SK-N-SH (cell line): ENCODE measurements around the gene CNTNAP2. TPM values are rescaled to one million over a fixed set of nuclear protein-coding genes. Genes with fewer than 3 reads are reported as not detected.

Experiments used
- CTCF ChIA-PET: fragments of 300-600, 350-600 bp; formaldehyde crosslinking; extraction: SDS; loops from one replicate; lab custom pipeline; 2021; lab: Yijun Ruan, JAX
- POLR2A ChIA-PET: fragments of 350-600 bp; sonication (Branson Sonifier 250); formaldehyde crosslinking; extraction: SDS; loops from one replicate; lab custom pipeline; 2020; ENCODE audit warnings: antibody characterized with exemption, inconsistent platforms; lab: Yijun Ruan, JAX
- DNase-seq: peaks from one replicate; pipeline ENCODE4 v3.0.0; 2012
- H2AFZ ChIP-seq: fragments of 200-600 bp; sonication (generic); 2 replicates; pipeline ENCODE4 v1.8.1; 2016; ENCODE audit warnings: antibody characterized with exemption, mild to moderate bottlenecking, low read depth
- H3F3A ChIP-seq: fragments of 200-600 bp; sonication (generic); replicated peaks from 2 replicates; pipeline ENCODE3; 2016; ENCODE audit warnings: antibody characterized with exemption, mild to moderate bottlenecking; ENCODE audit not compliant: insufficient read depth
- H3K27ac ChIP-seq, 2 experiments: fragments of 200-500 bp in 1 of 2; fragments of 200-600 bp in 1 of 2; sonication (Bioruptor generic) in 1 of 2; sonication (generic), shearing (Covaris generic) in 1 of 2; 2 replicates each; pipeline versions ENCODE4 v1.5.1 to v1.6.1; 2014 to 2016; ENCODE audit warnings: low read depth in 2 of 2, inconsistent platforms in 1 of 2, low read length in 1 of 2, mild to moderate bottlenecking in 1 of 2, mixed read lengths in 1 of 2
- H3K27me3 ChIP-seq: fragments of 200-600 bp; sonication (generic), shearing (Covaris generic); 2 replicates; pipeline ENCODE4 v1.6.1; 2016; ENCODE audit warnings: mixed run types; ENCODE audit not compliant: insufficient read depth
- H3K36me3 ChIP-seq, 2 experiments: fragments of 200-500 bp in 1 of 2; fragments of 200-600 bp in 1 of 2; sonication (Bioruptor generic) in 1 of 2; sonication (generic) in 1 of 2; replicated peaks in 1 of 2; 2 replicates each; pipeline versions ENCODE3 to v1.5.1; 2014 to 2016; ENCODE audit warnings: low read length in 1 of 2, mild to moderate bottlenecking in 1 of 2; ENCODE audit not compliant: insufficient read depth in 2 of 2, control insufficient read depth in 1 of 2
- H3K4me1 ChIP-seq, 2 experiments: fragments of 200-500 bp in 1 of 2; fragments of 200-600 bp in 1 of 2; sonication (Bioruptor generic) in 1 of 2; sonication (generic), shearing (Covaris generic) in 1 of 2; 2 replicates each; pipeline versions ENCODE4 v1.5.1 to v1.6.1; 2014 to 2016; ENCODE audit warnings: low read depth in 1 of 2, low read length in 1 of 2, mixed run types in 1 of 2; ENCODE audit not compliant: insufficient read depth in 2 of 2, control insufficient read depth in 1 of 2
- H3K4me2 ChIP-seq: fragments of 200-600 bp; sonication (generic), shearing (Covaris generic); 2 replicates; pipeline ENCODE4 v1.6.1; 2017; ENCODE audit warnings: mixed run types
- H3K4me3 ChIP-seq, 2 experiments: fragments of 200-500 bp in 1 of 2; fragments of 200-600 bp in 1 of 2; sonication (Bioruptor generic) in 1 of 2; sonication (generic), shearing (Covaris generic) in 1 of 2; 2 replicates each; pipeline versions ENCODE4 v1.5.1 to v1.8.1; 2014 to 2016; ENCODE audit warnings: low read depth in 2 of 2, inconsistent platforms in 1 of 2, low read length in 1 of 2, mild to moderate bottlenecking in 1 of 2, mixed read lengths in 1 of 2, moderate library complexity in 1 of 2
- H3K79me2 ChIP-seq: fragments of 200-600 bp; sonication (generic); 2 replicates; pipeline ENCODE4 v1.8.1; 2017; ENCODE audit warnings: mild to moderate bottlenecking; ENCODE audit not compliant: insufficient read depth
- H3K9ac ChIP-seq: fragments of 200-600 bp; sonication (generic); 2 replicates; pipeline ENCODE4 v1.6.1; 2017; ENCODE audit warnings: mixed run types
- H3K9me2 ChIP-seq: fragments of 200-600 bp; sonication (generic); 2 replicates; pipeline ENCODE4 v1.6.1; 2017; ENCODE audit warnings: mixed run types
- H3K9me3 ChIP-seq: fragments of 200-600 bp; sonication (generic); 2 replicates; pipeline ENCODE4 v1.6.1; 2017; ENCODE audit warnings: mixed run types, mild to moderate bottlenecking, moderate library complexity
- H4K20me1 ChIP-seq: fragments of 200-600 bp; sonication (generic); 2 replicates; pipeline ENCODE4 v1.6.1; 2017; ENCODE audit warnings: mild to moderate bottlenecking, mixed run types; ENCODE audit not compliant: insufficient read depth
- CHD2 ChIP-seq: fragments of 150-350 bp; IDR thresholded peaks from 2 replicates; pipeline ENCODE4 v1.6.1; 2018; ENCODE audit warnings: low read length; ENCODE audit not compliant: partially characterized antibody
- FOSL2 ChIP-seq: IDR thresholded peaks from 2 replicates; pipeline ENCODE4 v1.4.0; 2012; ENCODE audit warnings: low read depth, mild to moderate bottlenecking, moderate library complexity, borderline replicate concordance
- FOXJ3 ChIP-seq: sonication (generic); formaldehyde crosslinking; IDR thresholded peaks from 2 replicates; pipeline ENCODE4 v1.5.1; 2020; ENCODE audit warnings: mild to moderate bottlenecking, missing genetic modification reagents
- FOXM1 ChIP-seq: IDR thresholded peaks from 2 replicates; pipeline ENCODE4 v1.4.0; 2012; ENCODE audit warnings: low read depth, mild to moderate bottlenecking
- GABPA ChIP-seq: IDR thresholded peaks from 2 replicates; pipeline ENCODE4 v1.4.0; 2012; ENCODE audit warnings: low read depth, mild to moderate bottlenecking
- GATA2 ChIP-seq: sonication (generic); formaldehyde crosslinking; IDR thresholded peaks from 2 replicates; pipeline ENCODE4 v1.5.0; 2020; ENCODE audit warnings: mild to moderate bottlenecking, missing genetic modification reagents
- JUND ChIP-seq: IDR thresholded peaks from 2 replicates; pipeline ENCODE4 v1.4.0; 2012
- POLR2AphosphoS5 ChIP-seq: IDR thresholded peaks from 2 replicates; pipeline ENCODE4 v1.6.1; 2012; ENCODE audit warnings: low read depth, low read length
- RFX5 ChIP-seq: IDR thresholded peaks from 2 replicates; pipeline ENCODE4 v1.6.1; 2012; ENCODE audit warnings: mild to moderate bottlenecking, improper control_type of control experiment, low read length
- SIN3A ChIP-seq: IDR thresholded peaks from 2 replicates; pipeline ENCODE4 v1.6.1; 2012; ENCODE audit warnings: low read depth, mild to moderate bottlenecking, low read length, moderate library complexity, borderline replicate concordance
- TCF12 ChIP-seq: IDR thresholded peaks from 2 replicates; pipeline ENCODE4 v1.4.0; 2012
- WGBS: methylation state at CpG from one replicate; pipeline ENCODE4 v1.1.6; 2017; ENCODE audit warnings: low lambda C conversion rate; 5-methylcytosine and 5-hydroxymethylcytosine counted together
- polyA plus RNA-seq, 3 experiments: library from polyadenylated mRNA; depleted of rRNA; stranded (reverse); fragments of >200 nt; gene quantifications; 2 replicates each; pipeline ENCODE4 v1.2.3, GENCODE V29; 2012
- TF ChIP-seq, protein P1 (sequence below): IDR thresholded peaks from 2 replicates; pipeline ENCODE4 v1.4.0; 2012; ENCODE audit warnings: low read depth
- TF ChIP-seq, protein P2 (sequence below): fragments of 150-350 bp; IDR thresholded peaks from 2 replicates; pipeline ENCODE4 v1.6.1; 2016; ENCODE audit warnings: mild to moderate bottlenecking, low read depth, low read length
- TF ChIP-seq, protein P3 (sequence below): IDR thresholded peaks from 2 replicates; pipeline ENCODE4 v1.4.0; 2012; ENCODE audit warnings: low read depth, borderline replicate concordance
- TF ChIP-seq, protein P4 (sequence below): IDR thresholded peaks from 2 replicates; pipeline ENCODE4; 2012
- TF ChIP-seq, protein P5 (sequence below): IDR thresholded peaks from 2 replicates; pipeline ENCODE4 v1.6.1; 2012; ENCODE audit warnings: mild to moderate bottlenecking, low read depth, low read length, moderate library complexity

Gene CNTNAP2
- polyA plus RNA-seq, 1 of the 3 experiments (the other 2 are of a cell fraction) = 3.4 TPM

DNA sequence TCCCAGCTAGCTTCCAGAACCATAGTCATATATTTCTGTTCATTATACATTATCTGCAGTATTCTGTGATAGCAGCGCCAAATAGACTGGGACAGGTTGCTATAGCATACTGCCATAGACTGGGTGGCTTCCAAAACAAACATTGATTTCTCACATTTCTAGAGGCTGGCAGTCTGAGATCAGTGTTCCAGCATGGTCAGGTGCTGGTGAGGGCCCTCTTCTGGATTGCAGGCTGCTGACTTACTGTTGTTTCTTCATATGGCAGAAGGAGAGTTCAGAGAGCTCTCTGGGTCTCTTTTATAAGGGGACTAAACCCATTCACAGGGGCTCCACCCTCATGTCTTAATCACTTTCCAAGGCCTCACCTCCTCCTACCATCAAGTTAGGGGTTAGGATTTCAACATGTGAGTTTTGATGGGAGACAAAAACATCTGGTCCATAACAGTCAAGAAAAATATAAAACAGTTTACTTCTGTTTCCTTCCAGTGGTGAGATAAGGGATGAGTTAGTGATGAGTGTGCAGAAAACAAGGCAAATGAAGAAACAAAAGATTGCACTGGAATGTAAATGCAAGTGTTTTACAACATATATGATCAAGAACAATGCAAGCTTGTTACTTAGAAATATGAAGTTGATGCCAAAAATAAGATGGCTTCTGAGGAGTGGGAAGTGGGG, 2074.9 kb downstream of the CNTNAP2 start:
- no peaks in the 10 kb centered on the region for H3F3A ChIP-seq
- H3K36me3 ChIP-seq = no peaks in the 10 kb centered on the region
- ChIA-PET CTCF (interaction anchor here (1.0 kb wide), 1 partner anchor 49 kb away, joined by 3 read pairs; no protein-coding TSS in a partner anchor), POLR2A (no interaction called here)
- WGBS = 17% methylated on average over 1 of the region's 1 CpG
- H3K27ac ChIP-seq = no peak overlapping the region
- H3K9me2 ChIP-seq = no peaks in the 10 kb centered on the region
- H3K27me3 ChIP-seq = no peaks in the 10 kb centered on the region
- H2AFZ ChIP-seq = no peak overlapping the region
- H3K9me3 ChIP-seq = no peaks in the 10 kb centered on the region
- H3K4me1 ChIP-seq = no peaks in the 10 kb centered on the region
- no peak for DNase-seq
- H3K4me3 ChIP-seq = no peak overlapping the region
- no peak overlapping the region for H3K4me2 ChIP-seq
- H4K20me1 ChIP-seq = no peaks in the 10 kb centered on the region
- H3K9ac ChIP-seq = no peak overlapping the region
- H3K79me2 ChIP-seq = no peaks in the 10 kb centered on the region
- TF ChIP-seq, protein P1, sequence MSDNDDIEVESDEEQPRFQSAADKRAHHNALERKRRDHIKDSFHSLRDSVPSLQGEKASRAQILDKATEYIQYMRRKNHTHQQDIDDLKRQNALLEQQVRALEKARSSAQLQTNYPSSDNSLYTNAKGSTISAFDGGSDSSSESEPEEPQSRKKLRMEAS = no peak
- TF ChIP-seq, protein P2, sequence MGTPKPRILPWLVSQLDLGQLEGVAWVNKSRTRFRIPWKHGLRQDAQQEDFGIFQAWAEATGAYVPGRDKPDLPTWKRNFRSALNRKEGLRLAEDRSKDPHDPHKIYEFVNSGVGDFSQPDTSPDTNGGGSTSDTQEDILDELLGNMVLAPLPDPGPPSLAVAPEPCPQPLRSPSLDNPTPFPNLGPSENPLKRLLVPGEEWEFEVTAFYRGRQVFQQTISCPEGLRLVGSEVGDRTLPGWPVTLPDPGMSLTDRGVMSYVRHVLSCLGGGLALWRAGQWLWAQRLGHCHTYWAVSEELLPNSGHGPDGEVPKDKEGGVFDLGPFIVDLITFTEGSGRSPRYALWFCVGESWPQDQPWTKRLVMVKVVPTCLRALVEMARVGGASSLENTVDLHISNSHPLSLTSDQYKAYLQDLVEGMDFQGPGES = no peak
- TF ChIP-seq FOXJ3 (CRISPR knock-in tag) (no peak), SIN3A (no peak), FOSL2 (no peak), POLR2AphosphoS5 (no peak), RFX5 (no peak), CHD2 (no peak), FOXM1 (no peak), GATA2 (CRISPR knock-in tag) (no peak), TCF12 (no peak), JUND (no peak), GABPA (no peak)
- TF ChIP-seq, protein P3, sequence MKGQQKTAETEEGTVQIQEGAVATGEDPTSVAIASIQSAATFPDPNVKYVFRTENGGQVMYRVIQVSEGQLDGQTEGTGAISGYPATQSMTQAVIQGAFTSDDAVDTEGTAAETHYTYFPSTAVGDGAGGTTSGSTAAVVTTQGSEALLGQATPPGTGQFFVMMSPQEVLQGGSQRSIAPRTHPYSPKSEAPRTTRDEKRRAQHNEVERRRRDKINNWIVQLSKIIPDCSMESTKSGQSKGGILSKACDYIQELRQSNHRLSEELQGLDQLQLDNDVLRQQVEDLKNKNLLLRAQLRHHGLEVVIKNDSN = no peak
- TF ChIP-seq, protein P4, sequence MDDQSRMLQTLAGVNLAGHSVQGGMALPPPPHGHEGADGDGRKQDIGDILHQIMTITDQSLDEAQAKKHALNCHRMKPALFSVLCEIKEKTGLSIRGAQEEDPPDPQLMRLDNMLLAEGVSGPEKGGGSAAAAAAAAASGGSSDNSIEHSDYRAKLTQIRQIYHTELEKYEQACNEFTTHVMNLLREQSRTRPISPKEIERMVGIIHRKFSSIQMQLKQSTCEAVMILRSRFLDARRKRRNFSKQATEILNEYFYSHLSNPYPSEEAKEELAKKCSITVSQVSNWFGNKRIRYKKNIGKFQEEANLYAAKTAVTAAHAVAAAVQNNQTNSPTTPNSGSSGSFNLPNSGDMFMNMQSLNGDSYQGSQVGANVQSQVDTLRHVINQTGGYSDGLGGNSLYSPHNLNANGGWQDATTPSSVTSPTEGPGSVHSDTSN = no peak
- TF ChIP-seq, protein P5, sequence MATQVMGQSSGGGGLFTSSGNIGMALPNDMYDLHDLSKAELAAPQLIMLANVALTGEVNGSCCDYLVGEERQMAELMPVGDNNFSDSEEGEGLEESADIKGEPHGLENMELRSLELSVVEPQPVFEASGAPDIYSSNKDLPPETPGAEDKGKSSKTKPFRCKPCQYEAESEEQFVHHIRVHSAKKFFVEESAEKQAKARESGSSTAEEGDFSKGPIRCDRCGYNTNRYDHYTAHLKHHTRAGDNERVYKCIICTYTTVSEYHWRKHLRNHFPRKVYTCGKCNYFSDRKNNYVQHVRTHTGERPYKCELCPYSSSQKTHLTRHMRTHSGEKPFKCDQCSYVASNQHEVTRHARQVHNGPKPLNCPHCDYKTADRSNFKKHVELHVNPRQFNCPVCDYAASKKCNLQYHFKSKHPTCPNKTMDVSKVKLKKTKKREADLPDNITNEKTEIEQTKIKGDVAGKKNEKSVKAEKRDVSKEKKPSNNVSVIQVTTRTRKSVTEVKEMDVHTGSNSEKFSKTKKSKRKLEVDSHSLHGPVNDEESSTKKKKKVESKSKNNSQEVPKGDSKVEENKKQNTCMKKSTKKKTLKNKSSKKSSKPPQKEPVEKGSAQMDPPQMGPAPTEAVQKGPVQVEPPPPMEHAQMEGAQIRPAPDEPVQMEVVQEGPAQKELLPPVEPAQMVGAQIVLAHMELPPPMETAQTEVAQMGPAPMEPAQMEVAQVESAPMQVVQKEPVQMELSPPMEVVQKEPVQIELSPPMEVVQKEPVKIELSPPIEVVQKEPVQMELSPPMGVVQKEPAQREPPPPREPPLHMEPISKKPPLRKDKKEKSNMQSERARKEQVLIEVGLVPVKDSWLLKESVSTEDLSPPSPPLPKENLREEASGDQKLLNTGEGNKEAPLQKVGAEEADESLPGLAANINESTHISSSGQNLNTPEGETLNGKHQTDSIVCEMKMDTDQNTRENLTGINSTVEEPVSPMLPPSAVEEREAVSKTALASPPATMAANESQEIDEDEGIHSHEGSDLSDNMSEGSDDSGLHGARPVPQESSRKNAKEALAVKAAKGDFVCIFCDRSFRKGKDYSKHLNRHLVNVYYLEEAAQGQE = no peak
